ACC112 (cell line): ENCODE data around the gene CGREF1.

ENCODE experiments used
- H2AFZ ChIP-seq: fragments of 200-600 bp; sonication (generic); one replicate; pipeline ENCODE4 v1.6.0; 2017; ENCODE audit warnings: antibody characterized with exemption, low read length; ENCODE audit not compliant: unreplicated experiment
- H3K27ac ChIP-seq: fragments of 200-600 bp; sonication (generic); 2 replicates; pipeline ENCODE4 v1.5.1; 2014; ENCODE audit warnings: low read depth, mild to moderate bottlenecking, antibody characterized with exemption, low read length, moderate library complexity
- H3K27me3 ChIP-seq: fragments of 200-600 bp; sonication (generic); 2 replicates; pipeline ENCODE4 v1.6.1; 2014; ENCODE audit warnings: mild to moderate bottlenecking, antibody characterized with exemption, low read length, moderate library complexity, mixed read lengths; ENCODE audit not compliant: insufficient read depth
- H3K36me3 ChIP-seq: fragments of 200-600 bp; sonication (generic); 2 replicates; pipeline ENCODE4 v1.6.1; 2016; ENCODE audit warnings: mild to moderate bottlenecking, antibody characterized with exemption, low read length, moderate library complexity, mixed read lengths; ENCODE audit not compliant: insufficient read depth
- H3K4me1 ChIP-seq: fragments of 200-600 bp; sonication (generic); one replicate; pipeline ENCODE4 v1.6.1; 2016; ENCODE audit warnings: low read length, mixed read lengths; ENCODE audit not compliant: insufficient read depth, unreplicated experiment, control insufficient read depth
- H3K4me3 ChIP-seq: fragments of 200-600 bp; sonication (generic); 2 replicates; pipeline ENCODE4 v1.5.1; 2014; ENCODE audit warnings: mild to moderate bottlenecking, low read depth, low read length
- H3K79me2 ChIP-seq: fragments of 200-600 bp; sonication (generic); one replicate; pipeline ENCODE4 v1.6.0; 2016; ENCODE audit warnings: low read length; ENCODE audit not compliant: control insufficient read depth, unreplicated experiment, insufficient read depth

CGREF1 gene, protein sequence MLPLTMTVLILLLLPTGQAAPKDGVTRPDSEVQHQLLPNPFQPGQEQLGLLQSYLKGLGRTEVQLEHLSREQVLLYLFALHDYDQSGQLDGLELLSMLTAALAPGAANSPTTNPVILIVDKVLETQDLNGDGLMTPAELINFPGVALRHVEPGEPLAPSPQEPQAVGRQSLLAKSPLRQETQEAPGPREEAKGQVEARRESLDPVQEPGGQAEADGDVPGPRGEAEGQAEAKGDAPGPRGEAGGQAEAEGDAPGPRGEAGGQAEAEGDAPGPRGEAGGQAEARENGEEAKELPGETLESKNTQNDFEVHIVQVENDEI

DNA sequence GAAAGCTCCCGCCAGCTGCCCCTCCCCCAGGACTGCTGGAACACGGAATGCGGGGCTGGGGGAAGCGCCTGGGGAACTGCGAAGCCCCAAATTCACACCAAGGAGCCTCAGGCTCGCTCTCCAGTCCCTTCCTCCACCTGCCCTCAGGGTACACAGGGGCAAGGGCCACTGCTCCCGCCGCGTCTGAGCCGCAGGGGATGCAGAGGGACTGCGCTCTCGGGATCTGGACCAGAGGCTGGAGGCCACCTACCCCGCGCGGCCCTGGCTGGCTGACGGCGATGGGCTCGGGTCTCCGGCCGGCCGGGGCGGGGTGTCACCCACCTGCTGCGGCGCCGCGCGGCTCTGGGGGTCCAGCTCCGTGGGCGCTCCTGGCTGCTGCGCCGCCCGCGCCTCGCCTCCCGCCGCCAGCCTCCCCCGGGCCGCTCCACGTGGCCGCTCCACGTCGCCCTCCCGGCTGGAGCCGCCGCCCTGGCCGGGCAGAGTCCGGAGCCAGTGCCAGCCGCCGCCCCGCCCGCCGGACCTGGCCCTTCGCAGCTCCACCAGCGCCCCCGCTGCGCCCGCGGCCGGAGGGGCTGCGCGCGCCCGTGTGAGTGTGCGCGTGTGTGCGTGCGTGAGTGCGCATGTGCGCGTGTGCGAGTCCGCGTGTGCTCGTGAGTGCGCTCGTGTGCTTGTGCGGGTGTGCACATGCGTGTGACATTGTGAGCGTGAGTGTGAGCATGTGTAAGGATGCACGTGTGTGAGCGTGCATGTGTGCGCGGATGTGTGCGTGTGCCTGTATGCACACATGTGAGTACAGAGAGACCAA lies at the start of gene CGREF1:
TSS of gene CGREF1 (minus strand) at position 604 of the 805 bp plus-strand sequence. CDS start 14,762 bp downstream, outside the sequence.
- Histone ChIP-seq H3K79me2 (peaks cover 7% of the 10 kb centered on the region), H3K4me3 (peak within 1 kb of the TSS; percentile 97), H3K27ac (no peak within 1 kb of the TSS), H3K27me3 (no peaks in the 10 kb centered on the region), H3K36me3 (no peaks in the 10 kb centered on the region), H3K4me1 (peaks cover 10% of the 10 kb centered on the region), H2AFZ (peak within 1 kb of the TSS; percentile 100)

DNA sequence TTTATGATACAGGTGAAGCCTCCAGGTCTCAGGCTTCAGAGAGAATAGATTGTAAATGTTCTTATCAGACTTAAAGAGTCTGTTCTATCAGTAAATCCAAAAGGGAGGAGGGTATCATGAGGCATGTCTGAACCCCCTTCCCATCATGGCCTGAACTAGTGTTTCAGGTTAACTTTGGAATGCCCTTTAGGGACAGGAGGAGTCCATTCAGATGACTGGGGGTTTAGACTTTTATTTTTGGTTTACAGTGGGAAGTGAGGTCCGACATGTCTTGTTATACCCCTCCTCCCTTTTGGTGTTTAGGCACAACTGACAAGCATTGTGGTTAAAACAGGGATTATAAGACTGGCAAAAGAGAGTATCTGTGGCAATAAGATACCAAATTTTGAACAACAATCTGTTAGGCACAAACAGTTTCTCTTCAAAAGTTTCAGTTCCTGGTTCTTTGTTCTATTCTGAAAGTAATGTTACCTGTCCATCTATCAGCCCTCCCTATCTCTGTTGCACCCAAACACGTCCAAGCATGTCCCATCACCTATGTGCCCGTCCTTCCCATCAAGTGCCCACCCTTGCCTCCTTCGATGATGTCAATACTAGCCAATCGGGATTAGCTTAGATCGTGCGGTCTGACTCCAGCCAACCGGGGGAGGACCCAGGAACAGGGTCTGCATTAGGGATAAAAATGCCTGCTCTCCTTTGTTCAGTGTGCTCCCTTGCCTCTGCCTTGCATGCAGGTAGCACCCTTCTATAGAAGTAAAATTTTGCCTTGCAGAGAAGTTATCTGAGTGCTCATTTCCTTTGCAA lies 46.2 kb upstream of the CGREF1 start:
- H3K27ac ChIP-seq: no peak overlapping the region
- H3K4me1 ChIP-seq: no peaks in the 10 kb centered on the region
- H3K36me3 ChIP-seq: no peaks in the 10 kb centered on the region
- H3K79me2 ChIP-seq: no peaks in the 10 kb centered on the region
- H2AFZ ChIP-seq: no peak overlapping the region
- no peak overlapping the region for H3K4me3 ChIP-seq
- no peaks in the 10 kb centered on the region for H3K27me3 ChIP-seq

DNA sequence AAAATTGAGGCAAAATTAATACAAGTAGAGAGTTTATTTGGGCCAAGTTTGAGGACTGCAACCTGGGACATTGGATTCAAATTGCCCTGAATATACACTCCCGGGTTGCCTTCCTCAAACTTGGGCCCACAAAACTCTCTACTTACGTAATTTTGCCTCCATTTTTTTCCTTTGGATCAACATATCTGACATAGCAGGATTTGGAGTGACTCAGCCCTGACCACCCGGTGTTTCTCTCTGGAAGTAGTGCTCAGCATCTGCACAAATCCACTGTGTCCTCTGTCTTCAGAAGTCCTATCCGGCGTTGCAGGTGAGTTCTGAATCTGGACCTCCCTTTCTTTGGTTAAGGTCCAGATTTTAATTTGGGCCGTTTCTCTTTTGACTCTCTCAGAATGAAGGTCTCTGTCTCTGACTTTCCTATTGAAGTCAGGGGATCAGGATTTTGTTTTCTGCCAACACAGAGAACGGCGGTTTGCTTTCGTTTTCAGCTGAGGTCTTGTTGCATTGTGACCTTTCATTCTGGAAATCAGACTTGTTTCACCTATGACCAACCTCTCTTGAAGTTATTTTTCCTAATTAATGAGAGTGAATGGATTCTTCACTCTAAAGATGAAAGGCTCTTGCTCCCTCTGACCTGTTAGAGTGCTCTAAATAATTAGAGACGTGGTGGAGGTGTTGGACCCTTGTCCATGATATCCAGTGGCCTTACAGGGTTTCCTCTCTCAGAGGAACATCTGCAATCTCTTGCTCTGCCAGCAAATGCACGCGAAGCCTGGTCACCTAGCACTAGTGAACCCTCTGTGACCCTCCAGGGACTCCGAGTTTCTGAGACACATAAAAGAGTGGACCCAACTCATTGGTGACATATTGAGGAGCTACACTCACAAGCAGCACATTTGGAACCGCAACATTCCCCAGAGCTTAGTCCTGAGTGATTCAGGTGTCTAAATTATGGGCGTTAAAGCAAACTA lies 43.5 kb upstream of the CGREF1 start:
- H3K4me3 ChIP-seq: no peak overlapping the region
- H2AFZ ChIP-seq: no peak overlapping the region
- H3K27ac ChIP-seq: no peak overlapping the region
- no peaks in the 10 kb centered on the region for H3K36me3 ChIP-seq
- no peaks in the 10 kb centered on the region for H3K4me1 ChIP-seq
- H3K27me3 ChIP-seq: no peaks in the 10 kb centered on the region
- H3K79me2 ChIP-seq: no peaks in the 10 kb centered on the region

DNA sequence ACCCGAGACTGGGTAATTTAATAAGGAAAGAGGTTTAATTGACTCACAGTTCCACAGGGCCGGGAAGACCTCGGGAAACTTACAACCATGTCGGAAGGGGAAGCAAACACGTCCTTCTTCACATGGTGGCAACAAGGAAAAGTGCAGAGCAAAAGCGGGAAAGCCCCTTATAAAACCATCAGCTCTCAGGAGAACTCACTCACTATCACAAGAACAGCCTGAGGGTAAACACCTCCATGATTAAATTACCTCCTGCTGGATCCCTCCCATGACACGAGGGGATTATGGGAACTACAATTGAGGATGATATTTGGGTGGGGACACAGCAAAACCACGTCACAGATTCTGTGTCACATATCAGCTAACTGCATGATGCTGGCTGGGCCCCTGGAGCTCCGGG lies 41.3 kb upstream of the CGREF1 start:
- no peaks in the 10 kb centered on the region for H3K79me2 ChIP-seq
- H3K4me3 ChIP-seq: no peak overlapping the region
- H3K27me3 ChIP-seq: no peaks in the 10 kb centered on the region
- no peaks in the 10 kb centered on the region for H3K4me1 ChIP-seq
- H3K36me3 ChIP-seq: no peaks in the 10 kb centered on the region
- H3K27ac ChIP-seq: no peak overlapping the region
- no peak overlapping the region for H2AFZ ChIP-seq

DNA sequence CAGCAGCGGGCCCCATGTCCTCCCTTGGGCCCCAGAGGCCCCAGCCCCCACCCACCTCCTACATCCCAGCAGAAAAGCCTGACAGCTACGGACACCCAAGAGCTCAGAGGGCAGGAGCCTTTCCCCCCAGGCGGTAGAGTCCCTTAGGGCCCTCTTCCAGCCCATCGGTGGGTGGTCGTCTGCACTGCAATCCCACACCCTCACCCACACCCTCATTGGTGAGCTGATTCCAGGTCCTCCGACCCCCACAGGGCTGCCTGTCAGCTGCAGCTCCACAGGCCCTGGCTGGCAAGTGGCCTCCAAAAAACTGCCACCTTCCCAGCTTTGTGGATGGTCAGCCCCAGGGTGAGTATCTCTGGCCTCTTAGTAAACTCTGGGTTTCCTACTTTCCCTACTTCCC lies 40.3 kb upstream of the CGREF1 start:
- H3K27ac ChIP-seq: no peak overlapping the region
- no peak overlapping the region for H3K4me3 ChIP-seq
- H3K27me3 ChIP-seq: no peaks in the 10 kb centered on the region
- H3K79me2 ChIP-seq: no peaks in the 10 kb centered on the region
- H3K36me3 ChIP-seq: no peaks in the 10 kb centered on the region
- H3K4me1 ChIP-seq: no peaks in the 10 kb centered on the region
- no peak overlapping the region for H2AFZ ChIP-seq

DNA sequence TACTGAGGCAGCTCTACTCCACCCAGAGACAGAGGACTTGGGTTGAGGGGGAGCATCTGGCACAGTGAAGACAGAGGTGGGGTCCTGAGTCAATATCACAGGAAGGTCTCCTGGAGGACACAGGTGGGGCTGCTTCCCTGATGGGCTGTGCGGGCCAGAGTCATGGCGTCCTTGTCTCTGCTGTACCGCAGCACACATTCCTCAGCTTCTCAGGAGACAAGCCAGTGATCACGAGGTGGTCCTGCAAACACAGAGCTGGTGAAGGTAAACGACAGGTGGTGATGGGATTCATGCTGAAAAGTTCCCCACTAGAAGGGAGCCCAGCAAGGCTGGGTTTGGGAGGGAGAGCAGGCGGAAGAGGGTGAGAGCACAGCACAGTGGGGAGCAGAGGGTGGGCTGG lies 39.5 kb upstream of the CGREF1 start:
- H3K4me1 ChIP-seq: no peaks in the 10 kb centered on the region
- H3K27ac ChIP-seq: no peak overlapping the region
- no peaks in the 10 kb centered on the region for H3K36me3 ChIP-seq
- no peak overlapping the region for H2AFZ ChIP-seq
- no peaks in the 10 kb centered on the region for H3K79me2 ChIP-seq
- H3K4me3 ChIP-seq: no peak overlapping the region
- H3K27me3 ChIP-seq: no peaks in the 10 kb centered on the region

DNA sequence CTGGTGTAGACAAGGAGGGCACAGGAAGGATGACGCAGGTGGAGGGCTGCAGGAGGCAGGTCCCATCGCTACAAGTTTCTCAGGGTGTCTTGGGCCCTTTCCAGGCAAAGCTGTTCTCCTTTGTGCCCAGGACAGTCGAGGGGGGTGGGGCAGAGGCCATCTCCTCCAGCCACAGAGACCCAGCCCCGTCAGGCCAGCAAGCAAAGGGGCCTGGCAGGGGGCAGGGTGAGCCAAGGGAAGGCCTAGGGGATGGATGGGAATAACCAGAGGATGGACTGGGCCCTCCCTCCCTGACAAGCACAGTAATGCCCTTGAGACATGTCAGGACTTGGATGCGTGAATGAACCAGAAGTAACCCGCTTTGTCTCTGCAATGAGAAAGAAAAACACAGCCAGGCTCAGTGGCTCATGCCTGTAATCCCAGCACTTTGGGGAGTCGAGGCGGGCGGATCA lies 36.2 kb upstream of the CGREF1 start:
- no peaks in the 10 kb centered on the region for H3K79me2 ChIP-seq
- H3K4me1 ChIP-seq: no peaks in the 10 kb centered on the region
- no peaks in the 10 kb centered on the region for H3K36me3 ChIP-seq
- H3K4me3 ChIP-seq: no peak overlapping the region
- no peak overlapping the region for H3K27ac ChIP-seq
- no peak overlapping the region for H2AFZ ChIP-seq
- no peaks in the 10 kb centered on the region for H3K27me3 ChIP-seq

DNA sequence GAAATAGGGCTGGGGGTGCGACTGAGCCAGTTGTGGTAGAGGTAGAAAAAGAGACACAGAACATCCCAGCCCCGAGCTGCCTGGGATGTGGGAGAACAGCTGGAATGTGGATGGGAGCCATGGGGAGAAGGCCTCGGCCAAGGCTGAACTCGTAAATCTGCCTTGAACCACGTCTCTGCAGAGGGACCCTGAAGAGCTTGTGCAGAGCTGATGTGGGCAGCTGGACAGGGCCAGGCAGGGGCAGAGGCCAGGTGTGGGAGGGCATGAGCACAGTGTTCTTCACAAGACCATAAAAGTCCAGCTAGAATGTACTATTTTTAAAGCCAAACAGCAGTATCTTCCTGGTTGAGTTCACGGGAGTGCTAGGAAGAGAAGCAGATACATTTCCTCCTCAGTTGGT lies 35.6 kb upstream of the CGREF1 start:
- H3K27me3 ChIP-seq: no peaks in the 10 kb centered on the region
- no peaks in the 10 kb centered on the region for H3K79me2 ChIP-seq
- no peaks in the 10 kb centered on the region for H3K4me1 ChIP-seq
- H2AFZ ChIP-seq: no peak overlapping the region
- H3K4me3 ChIP-seq: no peak overlapping the region
- no peaks in the 10 kb centered on the region for H3K36me3 ChIP-seq
- H3K27ac ChIP-seq: no peak overlapping the region

DNA sequence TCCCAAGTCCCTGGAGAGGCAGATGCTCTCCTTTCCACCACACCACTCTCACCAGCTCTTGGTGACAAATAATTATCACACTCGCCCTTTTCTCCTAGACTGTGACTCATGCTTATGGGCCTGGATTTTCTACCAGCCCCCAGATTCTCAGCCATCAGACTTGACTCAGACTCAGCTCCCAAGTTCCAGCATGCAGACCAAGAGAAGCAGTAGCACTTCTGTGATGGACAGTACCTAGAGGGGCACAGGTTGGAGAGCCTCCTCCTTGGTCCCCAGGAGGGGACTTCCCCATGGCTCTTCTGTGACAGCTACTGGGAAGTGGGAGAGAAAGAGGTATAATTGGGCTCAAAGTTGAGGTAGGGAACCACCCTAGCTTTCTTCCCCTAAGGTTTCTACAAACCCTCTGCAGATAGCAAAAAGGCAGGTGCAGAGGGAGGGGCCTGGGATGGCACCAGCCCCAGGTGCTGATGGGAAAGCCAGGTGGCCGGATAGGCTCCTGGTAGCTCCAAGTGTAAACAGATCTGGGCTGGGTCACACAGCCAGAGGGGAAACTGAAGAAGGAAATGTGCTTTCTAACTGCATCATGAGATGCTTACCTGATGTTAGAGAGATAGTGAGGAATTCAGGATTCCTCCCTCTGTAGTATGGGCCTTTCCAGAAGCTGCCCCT lies 34.0 kb upstream of the CGREF1 start:
- Histone ChIP-seq H3K36me3 (no peaks in the 10 kb centered on the region), H3K79me2 (no peaks in the 10 kb centered on the region), H3K4me3 (no peak overlapping the region), H3K4me1 (no peaks in the 10 kb centered on the region), H2AFZ (no peak overlapping the region), H3K27me3 (no peaks in the 10 kb centered on the region), H3K27ac (no peak overlapping the region)
